OCI-LY7 (cell line): ENCODE results near the gene DGLUCY.

Experiments used
- EZH2phosphoT487 ChIP-seq: fragments of 200-600 bp; sonication (generic); IDR thresholded peaks from 2 replicates; pipeline ENCODE4 v1.6.1; 2018; ENCODE audit warnings: low read depth, borderline replicate concordance, mild to moderate bottlenecking, mixed run types, antibody characterized with exemption, low read length, moderate library complexity, mixed read lengths
- TF ChIP-seq, protein P1 (sequence below): fragments of 200-600 bp; sonication (generic); conservative IDR thresholded peaks from 2 replicates; pipeline ENCODE4 v1.5.1; 2014; ENCODE audit warnings: mild to moderate bottlenecking, antibody characterized with exemption, low read length, moderate library complexity, mixed read lengths

DNA sequence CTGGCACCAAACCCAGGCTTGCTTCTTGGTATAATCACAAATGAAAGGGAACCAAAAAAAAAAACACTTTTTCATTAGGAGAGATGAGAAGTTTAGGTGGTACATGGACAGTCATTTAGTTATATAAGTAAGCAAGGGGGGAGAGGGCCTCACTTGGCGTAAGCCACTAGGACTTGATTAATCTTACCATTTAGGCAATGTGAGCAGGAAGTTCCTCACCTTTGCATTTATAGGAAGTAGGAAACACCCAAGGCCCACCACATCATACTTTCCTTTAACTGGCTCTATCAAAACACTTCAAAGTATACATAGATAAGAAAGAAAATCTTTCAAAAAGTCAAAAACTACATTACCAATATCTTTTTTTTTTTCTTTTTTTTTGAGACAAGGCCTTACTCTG is 46.7 kb upstream of the DGLUCY start:
- TF ChIP-seq EZH2phosphoT487 = no peak
- TF ChIP-seq, protein P1, sequence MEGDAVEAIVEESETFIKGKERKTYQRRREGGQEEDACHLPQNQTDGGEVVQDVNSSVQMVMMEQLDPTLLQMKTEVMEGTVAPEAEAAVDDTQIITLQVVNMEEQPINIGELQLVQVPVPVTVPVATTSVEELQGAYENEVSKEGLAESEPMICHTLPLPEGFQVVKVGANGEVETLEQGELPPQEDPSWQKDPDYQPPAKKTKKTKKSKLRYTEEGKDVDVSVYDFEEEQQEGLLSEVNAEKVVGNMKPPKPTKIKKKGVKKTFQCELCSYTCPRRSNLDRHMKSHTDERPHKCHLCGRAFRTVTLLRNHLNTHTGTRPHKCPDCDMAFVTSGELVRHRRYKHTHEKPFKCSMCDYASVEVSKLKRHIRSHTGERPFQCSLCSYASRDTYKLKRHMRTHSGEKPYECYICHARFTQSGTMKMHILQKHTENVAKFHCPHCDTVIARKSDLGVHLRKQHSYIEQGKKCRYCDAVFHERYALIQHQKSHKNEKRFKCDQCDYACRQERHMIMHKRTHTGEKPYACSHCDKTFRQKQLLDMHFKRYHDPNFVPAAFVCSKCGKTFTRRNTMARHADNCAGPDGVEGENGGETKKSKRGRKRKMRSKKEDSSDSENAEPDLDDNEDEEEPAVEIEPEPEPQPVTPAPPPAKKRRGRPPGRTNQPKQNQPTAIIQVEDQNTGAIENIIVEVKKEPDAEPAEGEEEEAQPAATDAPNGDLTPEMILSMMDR = no peak
